Neural cell (in vitro differentiated cells): ENCODE results near the gene FUBP3. TPM values are rescaled to one million over a fixed set of nuclear protein-coding genes. Genes with fewer than 3 reads are reported as not detected.
A peak's percentile ranks its signal among the peaks of the same experiment; 100 is the strongest.

Experiments used
- H2AFZ ChIP-seq: fragments of 200-600, 300-800 bp; sonication (generic), shearing (Covaris generic); 2 replicates; pipeline ENCODE4 v1.6.0; 2014; ENCODE audit warnings: low read depth, mild to moderate bottlenecking, antibody characterized with exemption, low read length, moderate library complexity
- H3F3A ChIP-seq: fragments of 200-600 bp; shearing (Covaris generic); 2 replicates; pipeline ENCODE4 v1.6.1; 2016; ENCODE audit warnings: mild to moderate bottlenecking, moderate library complexity, mixed read lengths, antibody characterized with exemption, low read length; ENCODE audit not compliant: insufficient read depth, poor library complexity, severe bottlenecking
- H3K27ac ChIP-seq: fragments of 200-600, 300-800 bp; sonication (generic), shearing (Covaris generic); 2 replicates; pipeline ENCODE4 v1.5.1; 2014; ENCODE audit warnings: mild to moderate bottlenecking, low read length, moderate library complexity
- H3K27me3 ChIP-seq: fragments of 300-800, 200-600 bp; sonication (generic), shearing (Covaris generic); 2 replicates; pipeline ENCODE4 v1.6.0; 2014; ENCODE audit warnings: mild to moderate bottlenecking, low read depth, low read length, moderate library complexity; ENCODE audit not compliant: insufficient read depth
- H3K36me3 ChIP-seq: fragments of 300-800, 200-600 bp; sonication (generic), shearing (Covaris generic); 2 replicates; pipeline ENCODE4 v1.5.1; 2014; ENCODE audit warnings: mild to moderate bottlenecking, antibody characterized with exemption, low read length, moderate library complexity; ENCODE audit not compliant: insufficient read depth
- H3K4me2 ChIP-seq: fragments of 300-800, 200-600 bp; sonication (generic), shearing (Covaris generic); 2 replicates; pipeline ENCODE4 v1.6.0; 2014; ENCODE audit warnings: mild to moderate bottlenecking, low read length
- H3K4me3 ChIP-seq: fragments of 300-800, 200-600 bp; sonication (generic), shearing (Covaris generic); 2 replicates; pipeline ENCODE4 v1.5.1; 2014; ENCODE audit warnings: mild to moderate bottlenecking, low read length, moderate library complexity
- H3K79me2 ChIP-seq: fragments of 200-600 bp; shearing (Covaris generic); replicated peaks from 2 replicates; pipeline ENCODE4 v1.6.0; 2014; ENCODE audit warnings: mild to moderate bottlenecking, low read length, moderate library complexity; ENCODE audit not compliant: insufficient read depth
- H3K9ac ChIP-seq: fragments of 300-800, 200-600 bp; sonication (generic), shearing (Covaris generic); 2 replicates; pipeline ENCODE4 v1.6.1; 2016; ENCODE audit warnings: mild to moderate bottlenecking, low read length, mixed read lengths
- H3K9me2 ChIP-seq: fragments of 200-600 bp; shearing (Covaris generic); 2 replicates; pipeline ENCODE4 v1.6.1; 2016; ENCODE audit warnings: mild to moderate bottlenecking, low read length, mixed read lengths; ENCODE audit not compliant: insufficient read depth
- H3K9me3 ChIP-seq: fragments of 200-600, 300-800 bp; sonication (generic), shearing (Covaris generic); 2 replicates; pipeline ENCODE4 v1.6.1; 2016; ENCODE audit warnings: mild to moderate bottlenecking, mixed run types, low read length, moderate library complexity, mixed read lengths
- H4K20me1 ChIP-seq: fragments of 200-600 bp; shearing (Covaris generic); 2 replicates; pipeline ENCODE4 v1.6.1; 2016; ENCODE audit warnings: mild to moderate bottlenecking, mixed run types; ENCODE audit not compliant: insufficient read depth
- CTCF ChIP-seq: fragments of 450-650 bp; IDR thresholded peaks from 2 replicates; pipeline ENCODE4 v1.5.1; 2014; ENCODE audit warnings: antibody characterized with exemption, mild to moderate bottlenecking, moderate library complexity; ENCODE audit not compliant: poor library complexity, severe bottlenecking
- EP300 ChIP-seq: fragments of 450-650 bp; conservative IDR thresholded peaks from 2 replicates; pipeline ENCODE4 v1.6.1; 2014; ENCODE audit warnings: antibody characterized with exemption, mild to moderate bottlenecking, moderate library complexity; ENCODE audit not compliant: poor library complexity, severe bottlenecking
- EZH2 ChIP-seq: fragments of 200-600, 300-800 bp; shearing (Covaris generic), sonication (generic); IDR thresholded peaks from 2 replicates; pipeline ENCODE4 v1.6.1; 2014; ENCODE audit warnings: antibody characterized with exemption, low read length, borderline replicate concordance, mild to moderate bottlenecking; ENCODE audit not compliant: insufficient read depth, poor library complexity, severe bottlenecking
- MXI1 ChIP-seq: fragments of 450-650 bp; conservative IDR thresholded peaks from 2 replicates; pipeline ENCODE4 v1.6.1; 2014; ENCODE audit warnings: antibody characterized with exemption, mild to moderate bottlenecking; ENCODE audit not compliant: poor library complexity, severe bottlenecking
- POLR2AphosphoS5 ChIP-seq: IDR thresholded peaks from 2 replicates; pipeline ENCODE4 v1.6.1; 2012
- RAD21 ChIP-seq: fragments of 450-650 bp; conservative IDR thresholded peaks from 2 replicates; pipeline ENCODE4 v1.6.1; 2014; ENCODE audit warnings: antibody characterized with exemption, mild to moderate bottlenecking, moderate library complexity
- REST ChIP-seq: IDR thresholded peaks from 2 replicates; pipeline ENCODE4 v1.6.1; 2012; ENCODE audit warnings: borderline replicate concordance
- SMC3 ChIP-seq: fragments of 450-650 bp; conservative IDR thresholded peaks from 2 replicates; pipeline ENCODE4 v1.6.1; 2014; ENCODE audit warnings: antibody characterized with exemption, mild to moderate bottlenecking, moderate library complexity; ENCODE audit not compliant: poor library complexity
- TAF1 ChIP-seq: IDR thresholded peaks from 2 replicates; pipeline ENCODE4 v1.6.1; 2012; ENCODE audit warnings: low read depth
- polyA plus RNA-seq: library from polyadenylated mRNA; depleted of rRNA; stranded (reverse); fragments of >200 nt; gene quantifications from 2 replicates; pipeline ENCODE4 v1.2.3, GENCODE V29; 2014

Gene FUBP3
- polyA plus RNA-seq, 1 donor from 2014 or later = 70.5 TPM

DNA sequence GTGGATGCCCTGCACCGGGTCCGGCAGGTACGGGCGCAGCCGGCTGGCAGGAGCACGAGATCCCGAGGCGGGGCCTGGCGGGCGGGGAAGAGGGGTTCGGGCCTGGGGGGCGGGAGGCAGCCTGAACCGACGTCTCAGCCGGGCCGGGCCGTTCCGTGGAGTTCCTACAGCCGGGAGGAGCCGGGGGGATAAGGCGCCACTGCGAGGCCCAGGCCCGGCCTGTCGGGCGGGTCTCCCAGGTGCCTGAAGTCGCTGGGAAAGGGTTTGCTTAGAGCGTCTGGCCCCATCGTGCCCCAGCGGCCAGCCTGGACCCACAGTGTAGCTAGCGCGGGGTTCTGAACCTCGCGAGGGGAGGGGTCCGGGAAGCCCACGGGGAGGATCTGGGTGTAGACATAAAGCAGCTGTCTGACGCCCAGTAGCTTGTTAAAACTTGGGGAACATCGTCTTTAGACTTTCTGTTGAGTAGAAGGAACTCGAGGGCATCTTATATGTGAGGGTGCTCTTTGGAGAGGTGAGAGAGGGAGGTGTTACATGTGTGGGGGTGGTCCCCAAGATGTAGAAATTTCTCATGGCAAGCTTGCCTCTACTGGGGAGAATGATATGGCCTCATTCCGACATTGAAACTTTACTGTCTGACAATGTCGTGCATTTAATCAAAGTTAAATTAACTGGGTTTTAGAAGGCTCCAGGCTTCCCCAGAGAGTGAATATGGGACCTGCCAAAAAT, 524 bp downstream of the FUBP3 start:
- TF ChIP-seq POLR2AphosphoS5 (no peak), SMC3 (no peak), EZH2 (no peak), MXI1 (no peak), TAF1 (no peak), REST (no peak), CTCF (no peak), EP300 (no peak), RAD21 (no peak)
- no peaks in the 10 kb centered on the region for H3F3A ChIP-seq
- H3K36me3 ChIP-seq = no peaks in the 10 kb centered on the region
- H2AFZ ChIP-seq = peak overlapping the region; percentile 69
- no peaks in the 10 kb centered on the region for H4K20me1 ChIP-seq
- H3K9ac ChIP-seq = peak overlapping the region; percentile 91
- H3K9me3 ChIP-seq = no peaks in the 10 kb centered on the region
- no peaks in the 10 kb centered on the region for H3K9me2 ChIP-seq
- H3K27ac ChIP-seq = peak overlapping the region; percentile 44
- peaks cover 31% of the 10 kb centered on the region for H3K79me2 ChIP-seq
- no peaks in the 10 kb centered on the region for H3K27me3 ChIP-seq
- H3K4me3 ChIP-seq = peak overlapping the region; percentile 97
- peak overlapping the region; percentile 99 for H3K4me2 ChIP-seq

GRCh38 chr9:130581766-130582165, 2.4 kb downstream of the FUBP3 start:
- Histone ChIP-seq H3K9me3 (no peaks in the 10 kb centered on the region), H3K9me2 (no peaks in the 10 kb centered on the region), H3F3A (no peaks in the 10 kb centered on the region), H3K4me2 (no peak overlapping the region), H3K36me3 (no peaks in the 10 kb centered on the region), H2AFZ (no peak overlapping the region), H3K9ac (no peak overlapping the region), H3K27me3 (no peaks in the 10 kb centered on the region), H4K20me1 (no peaks in the 10 kb centered on the region), H3K79me2 (peaks cover 31% of the 10 kb centered on the region), H3K4me3 (no peak overlapping the region), H3K27ac (no peak overlapping the region)
- TF ChIP-seq CTCF (no peak), SMC3 (no peak), EZH2 (no peak), POLR2AphosphoS5 (no peak), MXI1 (no peak), EP300 (no peak), REST (no peak), RAD21 (no peak), TAF1 (no peak)
